ENCODE measurements around the gene CALHM6. TPM values are rescaled to one million over a fixed set of nuclear protein-coding genes. Genes with fewer than 3 reads are reported as not detected.

The CALHM6 gene
- total RNA-seq, 1 donor from 2014 or later = 9.1 TPM

- Histone ChIP-seq H3K27me3 (ENCODE audit: low read depth) (no peaks in the 10 kb centered on the region), H3K27ac (no peak overlapping the region), H3K4me3 (no peak overlapping the region), H3K4me1 (no peaks in the 10 kb centered on the region), H3K9me3 (no peaks in the 10 kb centered on the region), H3K36me3 (peaks cover 58% of the 10 kb centered on the region)
- DNase-seq (no peak), ATAC-seq (no peak)
- intact Hi-C loops (cut with DNase I) = no loop called here
- no peak for TF ChIP-seq CTCF (IDR thresholded peaks at IDR 0.05)
Observed at GRCh38 chr6:116431964-116432595, 29.1 kb upstream of the CALHM6 start.

GRCh38 chr6:116433206-116433712 lies 27.9 kb upstream of the CALHM6 start:
- TF ChIP-seq CTCF (IDR thresholded peaks at IDR 0.05) = no peak
- no peaks in the 10 kb centered on the region for H3K27me3 ChIP-seq (ENCODE audit: low read depth)
- no peak overlapping the region for H3K27ac ChIP-seq
- intact Hi-C loops (cut with DNase I) = no loop called here
- H3K4me3 ChIP-seq = no peak overlapping the region
- no peaks in the 10 kb centered on the region for H3K9me3 ChIP-seq
- ATAC-seq (no peak), DNase-seq (no peak)
- H3K4me1 ChIP-seq = no peaks in the 10 kb centered on the region
- H3K36me3 ChIP-seq = peaks cover 46% of the 10 kb centered on the region

GRCh38 chr6:116434056-116434725 lies 27.0 kb upstream of the CALHM6 start:
- Histone ChIP-seq H3K4me3 (no peak overlapping the region), H3K4me1 (no peaks in the 10 kb centered on the region), H3K27me3 (ENCODE audit: low read depth) (no peaks in the 10 kb centered on the region), H3K36me3 (peaks cover 41% of the 10 kb centered on the region), H3K9me3 (no peaks in the 10 kb centered on the region), H3K27ac (no peak overlapping the region)
- DNase-seq (no peak), ATAC-seq (no peak)
- intact Hi-C loops (cut with DNase I) = no loop called here
- no peak for TF ChIP-seq CTCF (IDR thresholded peaks at IDR 0.05)

GRCh38 chr6:116436586-116436985 lies 24.6 kb upstream of the CALHM6 start:
- Histone ChIP-seq H3K27ac (no peak overlapping the region), H3K27me3 (ENCODE audit: low read depth) (no peaks in the 10 kb centered on the region), H3K4me1 (no peaks in the 10 kb centered on the region), H3K9me3 (no peaks in the 10 kb centered on the region), H3K36me3 (peaks cover 32% of the 10 kb centered on the region), H3K4me3 (no peak overlapping the region)
- no peak for TF ChIP-seq CTCF (IDR thresholded peaks at IDR 0.05)
- DNase-seq (no peak), ATAC-seq (no peak)
- intact Hi-C loops (cut with DNase I) = no loop called here

GRCh38 chr6:116437656-116438055 lies 23.5 kb upstream of the CALHM6 start:
- Histone ChIP-seq H3K27me3 (ENCODE audit: low read depth) (no peaks in the 10 kb centered on the region), H3K4me1 (no peaks in the 10 kb centered on the region), H3K4me3 (no peak overlapping the region), H3K27ac (no peak overlapping the region), H3K9me3 (no peaks in the 10 kb centered on the region), H3K36me3 (peaks cover 21% of the 10 kb centered on the region)
- no peak for DNase-seq
- no peak for ATAC-seq
- intact Hi-C loops (cut with DNase I) = no loop called here
- no peak for TF ChIP-seq CTCF (IDR thresholded peaks at IDR 0.05)
